GM12878 (cell line): ENCODE results near the gene DHFR. TPM values are rescaled to one million over a fixed set of nuclear protein-coding genes. Genes with fewer than 3 reads are reported as not detected.

Source experiments
- ATAC-seq: fragments of 200-7000 bp; cut with Tn5 transposase; 3 replicates; pipeline ENCODE4 v1.9.1; 2020; ENCODE audit warnings: mild to moderate bottlenecking, moderate library complexity
- BruUV-seq: library from RNA; stranded (reverse); fragments of 400-500 nt; replicated peaks from 2 replicates; lab custom pipeline; 2021; lab: Mats Ljungman, UMichigan
- CTCF ChIA-PET: fragments of 300-600 bp; sonication (Branson Sonifier 250); formaldehyde crosslinking; extraction: SDS; loops from one replicate; lab custom pipeline; 2021; ENCODE audit warnings: inconsistent platforms; lab: Yijun Ruan, JAX
- POLR2A ChIA-PET: fragments of 350-600 bp; formaldehyde crosslinking; extraction: SDS; loops from one replicate; lab custom pipeline; 2021; ENCODE audit warnings: inconsistent platforms; lab: Charles Lee
- RAD21 ChIA-PET: fragments of 300-600 bp; sonication (Branson Sonifier 250); formaldehyde crosslinking; loops from one replicate; lab custom pipeline; 2023; ENCODE audit warnings: antibody characterized with exemption; ENCODE audit not compliant: unreplicated experiment; lab: Charles Lee
- SMC1A ChIA-PET: fragments of 300-600 bp; sonication (Branson Sonifier 250); formaldehyde crosslinking; loops from one replicate; lab custom pipeline; 2023; ENCODE audit not compliant: unreplicated experiment, uncharacterized antibody; lab: Charles Lee
- DNase-seq: peaks from one replicate; pipeline ENCODE4 v3.0.0-alpha.2; 2011; ENCODE audit warnings: low read depth, low spot score
- FAIRE-seq: peaks from 3 replicates; lab custom pipeline; 2011; peaks lifted over from hg19 to GRCh38; lab: Jason Lieb, UNC
- H2AFZ ChIP-seq: 2 replicates; pipeline ENCODE4 v1.6.0; 2011; ENCODE audit warnings: low read depth, low read length, control low read depth; ENCODE audit not compliant: control insufficient read depth
- H3K27ac ChIP-seq: 2 replicates; pipeline ENCODE4 v1.5.1; 2011; ENCODE audit warnings: control low read depth; ENCODE audit not compliant: control insufficient read depth, insufficient read depth
- H3K27me3 ChIP-seq, 2 experiments: replicated peaks in 1 of 2; 2 replicates each; pipeline versions ENCODE4 v1.6.0 to v1.6.1; 2011; ENCODE audit warnings: low read length in 1 of 2; ENCODE audit not compliant: control insufficient read depth in 2 of 2, insufficient read depth in 2 of 2
- H3K36me3 ChIP-seq, 2 experiments: 2 replicates each; pipeline ENCODE4 v1.5.1; 2011; ENCODE audit warnings: low read length in 1 of 2; ENCODE audit not compliant: control insufficient read depth in 2 of 2, insufficient read depth in 2 of 2
- H3K4me1 ChIP-seq: 2 replicates; pipeline ENCODE4 v1.6.1; 2011; ENCODE audit warnings: mild to moderate bottlenecking, low read length, moderate library complexity, mixed read lengths; ENCODE audit not compliant: control insufficient read depth, insufficient read depth
- H3K4me2 ChIP-seq: 2 replicates; pipeline ENCODE4 v1.6.0; 2011; ENCODE audit warnings: control low read depth; ENCODE audit not compliant: control insufficient read depth, insufficient read depth
- H3K4me3 ChIP-seq: fragments of 200-600 bp; sonication (generic); 2 replicates; pipeline ENCODE4 v1.5.1; 2016
- H3K79me2 ChIP-seq: 2 replicates; pipeline ENCODE4 v1.6.0; 2011; ENCODE audit warnings: low read length; ENCODE audit not compliant: control insufficient read depth, insufficient read depth
- H3K9ac ChIP-seq: 2 replicates; pipeline ENCODE4 v1.8.0; 2011; ENCODE audit warnings: low read length, control low read depth, mixed read lengths; ENCODE audit not compliant: control insufficient read depth, insufficient read depth
- H3K9me3 ChIP-seq: replicated peaks from 3 replicates; pipeline ENCODE4 v1.5.1; 2011; ENCODE audit warnings: mild to moderate bottlenecking, low read length; ENCODE audit not compliant: control insufficient read depth, insufficient read depth
- H4K20me1 ChIP-seq: 2 replicates; pipeline ENCODE4 v1.6.0; 2011; ENCODE audit not compliant: control insufficient read depth, insufficient read depth
- MTA2 ChIP-seq: fragments of 450-650 bp; IDR thresholded peaks from 2 replicates; pipeline ENCODE4 v1.6.1; 2016; ENCODE audit warnings: low read depth, mild to moderate bottlenecking, moderate library complexity
- RFX5 ChIP-seq: IDR thresholded peaks from 2 replicates; pipeline ENCODE4 v1.6.1; 2011; ENCODE audit warnings: low read depth, low read length, improper control_type of control experiment
- TCF12 ChIP-seq: IDR thresholded peaks from 2 replicates; pipeline ENCODE4 v1.6.1; 2011; ENCODE audit warnings: low read depth, mild to moderate bottlenecking, low read length
- ZNF592 ChIP-seq: fragments of 450-650 bp; IDR thresholded peaks from 2 replicates; pipeline ENCODE4 v1.6.1; 2017; ENCODE audit warnings: mild to moderate bottlenecking, moderate library complexity
- WGBS: methylation state at CpG from one replicate; pipeline ENCODE4 v1.1.6; 2016; ENCODE audit warnings: low lambda C conversion rate; ENCODE audit not compliant: insufficient replicate concordance, insufficient coverage; ENCODE audit errors: missing lambda C conversion rate; 5-methylcytosine and 5-hydroxymethylcytosine counted together
- in situ Hi-C: fragments of 300-500 bp; cut with MboI; formaldehyde crosslinking; loops from 9 replicates; pipeline ENCODE4 v1.14.3; 2018; ENCODE audit warnings: mixed read lengths
- intact Hi-C: fragments of 100-400 bp; cut with micrococcal nuclease; formaldehyde crosslinking; loops from one replicate; pipeline ENCODE4 v1.14.2; 2022; ENCODE audit not compliant: unreplicated experiment
- polyA plus RNA-seq, 11 experiments: library from polyadenylated mRNA; depleted of rRNA in 4 of 11; unstranded in 6 of 11; stranded (reverse) in 5 of 11; fragments of >200 nt; fragmentation: Nextera tagmentation in 4 of 11; fragmentation: Illumina TruSeq in 1 of 11; extraction: Ambion mirVana in 4 of 11; extraction: Trizol in 1 of 11; gene quantifications; 1 replicate in 1 of 11; 2 replicates in 10 of 11; pipeline versions ENCODE4 v1.2.1 to v1.2.3, GENCODE V29; 2011 to 2016; ENCODE audit warnings: inconsistent platforms in 2 of 11, missing spikeins in 2 of 11, low read depth in 1 of 11
- total RNA-seq, 4 experiments: library from RNA; depleted of rRNA in 3 of 4; stranded (reverse); fragments of >200 nt in 3 of 4; fragmentation: Illumina TruSeq in 1 of 4; extraction: Trizol in 1 of 4; gene quantifications; 2 replicates each; pipeline versions ENCODE4 v1.2.1 to v1.2.3, GENCODE V29; 2013 to 2021

The DHFR gene
- total and polyA plus RNA-seq, 10 of the 15 experiments (the other 5 are each of a cell fraction or from before 2014, with no cell fraction given), result 57.9 to 143 (median 71.4) TPM

DNA sequence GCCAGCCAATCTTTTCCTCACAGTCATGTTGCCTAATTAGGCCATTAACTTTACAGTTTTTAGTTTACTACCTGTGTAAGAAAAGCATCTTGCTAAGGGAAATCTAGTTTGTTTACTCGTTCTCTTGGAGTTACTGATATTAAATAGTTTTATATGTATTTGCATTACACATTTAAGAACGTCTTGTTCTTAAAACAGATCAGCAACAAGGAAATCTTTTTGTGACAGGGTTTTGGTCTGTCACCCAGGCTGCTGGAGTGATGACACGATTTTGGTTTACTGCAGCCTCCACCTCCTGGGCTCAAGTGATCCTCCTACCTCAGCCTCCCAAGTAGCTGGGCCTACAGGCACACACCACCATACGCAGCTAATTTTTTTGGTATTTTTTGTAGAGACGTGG is 29.6 kb downstream of the DHFR start:
- no peak overlapping the region for H3K9ac ChIP-seq
- POLR2A ChIA-PET, result no interaction called here
- intact Hi-C loops, result no loop called here

More for the DNA sequence above, 29.6 kb downstream of the DHFR start:
- H3K4me1 ChIP-seq, result no peaks in the 10 kb centered on the region
- BruUV-seq, result no TSS peak
- 77% methylated on average over 5 of the region's 5 CpGs for WGBS
- DNase-seq, result no peak
- FAIRE-seq, result no peak
- RAD21 ChIA-PET, result no interaction called here
- H3K27ac ChIP-seq, result no peak overlapping the region
- CTCF ChIA-PET, result no interaction called here
- TF ChIP-seq ZNF592, result no peak
- TF ChIP-seq RFX5, result no peak
- TF ChIP-seq TCF12, result no peak
- TF ChIP-seq MTA2, result no peak
- ATAC-seq, result no peak
- no peaks in the 10 kb centered on the region for H4K20me1 ChIP-seq
- no peak overlapping the region for H3K4me2 ChIP-seq
- no peaks in the 10 kb centered on the region for H3K9me3 ChIP-seq
- no peak overlapping the region for H2AFZ ChIP-seq
- H3K36me3 ChIP-seq, result no peaks in the 10 kb centered on the region; a peak in 1 of 4 replicates
- no peaks in the 10 kb centered on the region for H3K27me3 ChIP-seq
- in situ Hi-C loops, result no loop called here
- SMC1A ChIA-PET, result no interaction called here
- no peak overlapping the region for H3K4me3 ChIP-seq
- H3K79me2 ChIP-seq, result no peaks in the 10 kb centered on the region
